SW480 (cell line): ENCODE results near the gene HSPB9.

Source experiments
- DNase-seq: peaks from one replicate; pipeline ENCODE4 v3.0.0-alpha.2; 2016; ENCODE audit warnings: low spot score

Gene HSPB9

DNA sequence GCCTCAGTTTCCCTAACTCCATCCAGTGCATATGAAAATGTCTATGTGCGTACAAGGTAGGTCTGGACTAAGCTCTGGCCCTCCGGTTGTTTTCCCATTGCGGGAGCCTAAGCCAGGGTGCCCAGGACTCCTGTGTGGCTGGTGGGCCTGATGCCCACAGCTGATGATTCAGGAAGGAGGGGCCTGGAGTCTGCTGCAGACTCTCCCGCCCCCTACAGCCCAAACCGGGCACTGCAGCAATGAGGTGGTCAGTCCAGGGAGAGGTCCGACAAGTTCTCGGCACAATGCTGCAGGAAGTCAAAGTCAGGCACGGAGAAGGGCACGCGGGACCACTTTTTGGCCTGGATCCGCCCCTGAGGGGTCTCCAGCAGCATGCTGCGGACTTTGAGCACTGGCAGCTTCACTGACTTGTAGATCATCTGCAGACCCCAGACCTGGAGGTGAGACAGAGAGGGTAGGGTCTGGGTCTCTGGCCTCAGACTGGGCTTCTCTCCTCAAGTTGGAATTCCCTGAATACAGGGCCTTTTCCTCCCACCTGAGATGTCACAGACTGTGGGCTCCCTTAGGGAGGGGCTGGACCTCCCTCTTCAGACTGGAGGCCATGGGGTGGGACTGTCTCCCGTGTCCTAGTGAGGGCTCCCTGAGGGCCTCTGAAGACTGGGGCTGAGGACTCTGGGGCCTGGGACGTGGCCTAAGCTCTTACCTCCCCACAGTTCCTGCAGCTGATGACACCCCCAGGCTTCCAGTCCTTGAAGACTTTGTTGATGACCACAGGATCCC lies 20.9 kb upstream of the HSPB9 start:
- DNase-seq = peak; percentile 58

DNA sequence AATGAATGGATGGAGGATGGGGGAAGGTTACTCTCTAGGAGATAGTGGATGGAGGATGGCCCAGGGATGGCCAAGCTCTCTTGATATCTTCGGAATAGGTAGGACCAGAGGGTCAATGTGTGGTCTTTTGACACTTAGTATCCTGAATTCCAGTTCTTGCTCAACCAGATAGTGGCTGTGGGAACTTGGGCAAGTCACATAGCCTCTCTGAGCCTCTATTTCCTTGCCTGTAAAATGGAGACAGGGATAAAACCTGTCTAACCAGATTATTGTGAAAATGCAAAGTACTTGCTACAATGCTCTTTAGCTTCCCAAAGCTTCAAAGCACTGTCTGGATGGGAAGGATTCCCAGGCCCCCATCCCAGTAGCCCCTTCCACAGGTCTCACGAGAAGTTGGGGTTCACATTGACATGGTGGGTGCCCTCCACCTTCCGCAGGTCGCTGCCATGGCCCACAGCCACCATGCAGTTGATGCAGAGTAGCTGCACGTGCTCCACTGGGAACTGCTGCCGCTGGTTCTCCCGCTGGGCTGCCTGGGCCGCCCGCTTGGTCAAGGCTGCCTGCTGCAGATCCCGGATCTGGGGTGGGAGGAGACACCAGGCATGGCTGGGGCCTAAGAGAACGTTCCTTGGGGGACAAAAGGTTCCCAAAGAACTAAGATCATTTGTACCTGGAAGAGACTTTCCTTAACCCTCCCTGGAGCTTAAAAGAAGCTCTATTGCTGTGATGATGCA lies 19.2 kb upstream of the HSPB9 start:
- DNase-seq = no peak

DNA sequence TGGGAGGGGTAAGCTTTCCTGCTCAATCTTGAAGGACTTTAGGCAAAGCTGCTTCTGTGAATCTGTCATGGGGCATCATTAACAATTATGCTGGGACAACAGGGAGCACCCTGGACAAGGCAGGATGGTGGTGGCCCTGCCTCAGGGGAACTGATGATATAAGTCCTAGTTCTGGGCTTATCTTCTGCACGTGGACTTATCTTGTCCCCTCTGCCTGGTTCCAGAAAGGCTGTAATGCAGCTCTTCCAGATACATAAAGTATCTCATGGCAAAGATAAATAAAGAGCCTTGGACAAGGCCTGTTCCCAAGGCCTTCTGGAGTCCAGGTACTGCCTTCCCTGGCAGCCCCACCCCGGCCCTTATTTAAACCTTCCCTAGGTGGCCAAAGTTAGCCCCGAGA lies 18.3 kb upstream of the HSPB9 start:
- DNase-seq = no peak

DNA sequence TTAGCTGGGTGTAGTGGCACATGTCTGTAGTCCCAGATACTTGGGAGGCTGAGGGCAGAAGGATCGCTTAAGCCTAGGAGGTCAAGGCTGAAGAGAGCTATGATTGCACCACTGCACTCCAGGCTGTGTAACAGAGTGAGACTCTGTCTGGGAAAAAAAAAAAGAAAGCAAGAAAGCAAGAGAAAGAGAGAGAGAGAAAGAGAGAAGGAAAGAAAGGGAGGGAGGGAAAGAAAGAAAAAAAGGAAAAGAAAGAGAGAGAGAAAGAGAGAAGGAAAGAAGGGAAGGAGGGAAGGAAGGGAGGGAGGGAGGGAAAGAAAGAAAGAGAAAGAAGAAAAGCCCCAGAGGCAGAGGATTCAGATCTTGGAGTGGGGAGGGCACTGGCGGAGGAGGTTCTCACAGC lies 16.6 kb upstream of the HSPB9 start:
- DNase-seq = no peak

DNA sequence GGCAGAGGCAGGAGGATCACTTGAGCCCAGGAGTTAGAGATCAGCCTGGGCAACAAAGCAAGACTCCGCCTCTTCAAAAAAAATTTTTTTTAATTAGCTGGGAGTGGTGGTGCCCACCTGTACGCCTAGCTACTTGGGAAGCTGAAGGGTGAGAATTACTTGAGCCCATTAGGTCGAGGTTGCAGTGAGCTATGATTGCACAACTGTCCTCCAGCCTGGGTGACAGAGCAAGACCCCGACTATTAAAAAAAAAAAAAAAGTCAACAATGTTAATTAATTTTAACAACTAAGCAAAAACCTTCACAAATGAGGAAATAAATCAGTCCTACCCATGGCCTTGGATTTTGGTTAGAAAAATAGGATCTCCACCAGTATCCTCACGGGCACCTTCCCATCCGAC lies 15.5 kb upstream of the HSPB9 start:
- no peak for DNase-seq

DNA sequence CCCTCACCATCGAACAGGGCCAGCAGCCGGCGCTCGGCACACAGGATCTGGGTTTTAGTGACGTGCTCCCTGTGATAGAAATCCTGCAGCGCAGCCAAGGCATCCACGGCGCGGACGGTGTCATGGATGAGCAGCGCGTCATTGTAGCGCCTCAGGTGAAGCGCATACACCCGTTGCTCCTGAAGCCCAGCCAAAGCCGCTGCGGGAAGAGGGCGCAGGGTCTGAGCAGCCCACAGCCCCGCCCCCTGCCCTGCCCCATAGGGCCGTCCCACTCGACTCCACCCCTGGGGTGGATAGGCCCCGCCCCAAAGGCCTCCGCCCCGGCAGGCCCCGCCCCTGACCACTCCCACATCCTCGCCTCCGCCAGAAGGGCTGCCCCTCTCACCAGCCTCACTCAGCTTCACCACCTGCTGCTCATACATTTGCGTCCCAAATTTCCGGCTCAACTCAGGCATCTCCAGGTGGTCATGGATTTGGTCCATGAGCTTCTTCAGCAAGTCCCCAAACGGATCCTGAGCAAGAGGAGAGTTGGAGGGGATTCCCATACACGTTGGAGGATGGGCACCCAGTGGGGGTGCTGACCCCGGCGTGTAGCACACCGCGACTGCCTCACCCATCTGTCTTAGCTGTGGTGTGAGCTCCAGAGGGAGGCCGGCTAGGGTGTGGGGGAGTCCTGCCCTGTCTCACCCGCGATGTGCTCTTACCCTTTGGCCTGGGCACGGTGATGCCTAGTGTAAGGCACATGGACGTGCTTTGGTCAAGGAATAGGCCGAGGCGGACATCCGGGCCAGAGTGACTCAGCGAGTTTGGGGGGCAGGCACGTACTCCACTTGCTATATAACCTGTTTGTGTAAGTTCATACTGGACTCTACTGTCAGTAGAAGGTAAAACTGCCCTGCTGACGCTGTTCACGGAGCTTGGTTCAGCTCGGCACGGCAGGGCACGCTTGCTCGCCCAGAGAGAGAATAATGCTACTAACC lies 14.7 kb upstream of the HSPB9 start:
- peak; percentile 89 for DNase-seq

DNA sequence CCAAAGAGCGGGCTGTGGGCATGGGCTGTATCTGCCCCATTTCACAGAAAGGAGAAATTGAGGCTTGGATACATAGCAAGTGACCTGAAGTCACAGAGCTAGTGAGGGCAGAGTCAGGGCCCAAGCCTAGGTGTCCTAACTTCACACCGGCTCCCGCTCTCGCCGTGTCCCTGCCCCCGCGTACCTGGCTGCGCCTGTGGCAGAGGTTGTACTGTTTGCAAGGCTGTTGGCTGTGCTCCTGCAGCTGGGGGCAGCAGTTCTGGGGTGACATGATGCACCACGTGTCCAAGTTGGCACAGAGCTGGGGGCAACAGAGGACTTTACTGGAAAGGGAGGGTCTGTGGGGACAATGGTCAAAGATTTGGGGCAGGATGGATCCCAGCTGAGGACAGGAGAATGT lies 13.5 kb upstream of the HSPB9 start:
- no peak for DNase-seq

DNA sequence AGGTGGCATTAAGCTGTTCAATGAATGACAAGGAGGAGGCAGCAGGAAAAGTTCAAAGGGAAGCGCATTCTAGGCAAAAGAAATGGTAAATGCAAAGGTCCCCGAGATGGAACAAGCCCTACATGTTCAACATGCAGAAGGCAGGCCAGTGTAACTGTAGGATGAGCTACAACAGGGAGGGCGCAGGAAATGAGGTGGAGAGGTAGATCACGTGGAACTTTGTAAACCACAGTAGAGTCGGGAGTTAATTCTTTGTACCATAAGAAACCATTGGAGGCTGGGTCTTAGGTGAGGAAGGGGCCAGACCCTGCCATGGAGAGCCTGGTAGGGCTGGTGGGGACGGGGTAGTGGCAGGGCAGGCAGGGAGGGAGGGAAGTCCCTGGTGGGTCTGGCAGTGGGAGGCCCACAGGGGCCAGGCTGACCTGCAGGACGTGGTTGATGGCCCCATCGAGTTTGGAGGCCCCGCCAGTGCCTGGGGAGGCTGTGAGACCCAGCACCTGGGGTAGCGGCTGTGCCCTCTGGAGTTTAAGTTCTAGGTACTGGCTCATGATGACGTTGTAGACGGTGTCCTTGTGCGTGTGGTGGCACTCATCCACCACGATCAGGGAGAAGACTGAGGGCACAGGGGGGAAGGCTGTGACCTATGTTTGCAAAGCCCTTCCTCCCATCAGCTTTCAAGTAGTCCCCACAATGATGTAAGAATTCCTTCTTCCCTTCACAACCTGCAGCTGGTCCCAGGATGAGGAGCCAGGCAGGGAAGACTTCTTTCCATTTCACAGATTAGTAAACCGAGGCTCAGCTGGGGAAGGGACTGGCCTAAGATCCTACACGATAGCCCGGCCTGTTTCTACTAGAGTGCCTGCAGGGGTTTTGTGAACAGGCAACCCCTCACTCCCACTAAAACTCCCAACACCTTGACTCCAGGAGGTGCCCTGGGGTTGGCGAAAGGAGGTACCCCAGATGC lies 12.0 kb upstream of the HSPB9 start:
- DNase-seq = no peak

DNA sequence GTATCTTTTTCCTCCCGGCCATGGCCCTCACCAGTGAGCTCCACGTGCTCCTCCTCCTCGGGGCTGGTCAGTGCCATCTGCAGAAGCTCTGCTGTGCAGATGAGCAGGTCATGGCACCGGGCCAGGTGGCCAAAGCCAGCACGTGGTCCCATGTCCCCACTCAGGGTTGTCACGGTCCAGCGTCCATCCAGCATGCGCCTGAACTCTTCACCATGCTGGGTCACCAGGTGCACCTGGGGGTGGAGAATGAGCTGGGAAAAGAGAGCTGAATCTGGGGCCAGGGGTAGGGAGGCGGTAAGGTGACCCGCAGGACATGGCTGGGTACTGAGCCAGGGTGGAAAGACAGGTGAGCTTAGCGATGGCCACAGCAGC lies 11.4 kb upstream of the HSPB9 start:
- DNase-seq = no peak

DNA sequence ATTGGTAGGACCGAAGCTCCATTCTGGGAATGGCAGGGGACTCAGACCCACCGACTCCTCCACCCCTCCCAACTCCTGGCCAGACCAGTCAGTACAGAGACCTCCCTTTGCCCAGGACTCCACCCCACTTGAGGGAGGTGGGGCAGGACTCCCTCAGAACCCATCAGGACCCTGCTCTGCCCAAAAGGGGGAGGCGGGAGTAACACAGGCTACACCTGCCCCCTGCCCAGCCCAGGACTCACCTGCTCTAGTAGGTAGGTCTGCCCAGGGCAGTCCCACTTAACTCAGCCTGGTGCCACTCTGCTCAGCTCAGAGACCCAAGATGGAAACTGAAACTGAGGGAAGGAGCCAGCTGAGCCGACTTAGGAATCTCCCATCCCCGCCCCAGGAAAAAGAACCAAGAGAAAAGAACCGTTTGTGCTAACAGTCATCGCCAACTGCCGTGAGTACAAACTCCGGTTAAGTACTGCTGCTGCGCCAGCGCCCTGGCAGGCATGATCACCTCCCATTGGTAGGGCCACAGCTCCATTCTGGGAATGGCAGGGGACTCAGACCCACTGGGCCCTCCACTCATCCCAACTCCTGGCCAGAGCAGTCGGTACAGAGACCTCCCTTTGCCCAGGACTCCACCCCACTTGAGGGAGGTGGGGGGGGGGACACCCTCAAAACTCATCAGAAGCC lies 10.6 kb upstream of the HSPB9 start:
- DNase-seq = no peak

DNA sequence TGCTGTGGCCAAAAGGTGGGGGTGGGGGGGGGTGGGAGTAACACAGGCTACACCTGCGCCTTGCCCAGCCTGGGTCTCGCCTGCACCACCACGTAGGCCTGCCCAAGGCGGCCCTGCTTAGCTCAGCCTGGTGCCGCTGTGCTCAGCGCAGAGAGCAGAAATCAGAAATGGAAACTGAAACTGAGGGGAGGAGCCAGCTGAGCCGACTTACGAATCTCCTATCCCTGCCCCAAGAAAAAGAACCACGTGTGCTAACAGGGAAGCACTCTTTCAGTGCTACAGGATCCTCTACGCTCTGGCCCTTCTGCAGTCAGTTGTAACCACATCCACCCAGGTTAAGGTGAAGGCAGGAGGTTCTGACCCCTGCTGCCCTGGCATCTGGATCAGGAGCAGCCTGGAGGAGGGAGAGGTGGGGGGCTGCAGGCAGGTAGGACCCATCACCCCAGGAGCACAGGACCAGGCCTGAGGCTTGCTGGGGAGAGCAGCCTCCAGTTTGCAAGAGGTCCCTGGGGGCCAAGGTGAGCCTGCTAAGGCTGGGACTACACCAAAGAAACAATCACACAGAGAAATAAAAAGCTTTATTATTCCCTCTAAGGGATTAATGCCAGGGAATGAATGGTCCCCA lies 9.9 kb upstream of the HSPB9 start, which contains the start of gene DHX58:
Gene DHX58, minus strand, starts transcription at position 163 of the 625 bp plus-strand sequence. CDS start 822 bp downstream, outside the sequence.
- peak; percentile 33 for DNase-seq

DNA sequence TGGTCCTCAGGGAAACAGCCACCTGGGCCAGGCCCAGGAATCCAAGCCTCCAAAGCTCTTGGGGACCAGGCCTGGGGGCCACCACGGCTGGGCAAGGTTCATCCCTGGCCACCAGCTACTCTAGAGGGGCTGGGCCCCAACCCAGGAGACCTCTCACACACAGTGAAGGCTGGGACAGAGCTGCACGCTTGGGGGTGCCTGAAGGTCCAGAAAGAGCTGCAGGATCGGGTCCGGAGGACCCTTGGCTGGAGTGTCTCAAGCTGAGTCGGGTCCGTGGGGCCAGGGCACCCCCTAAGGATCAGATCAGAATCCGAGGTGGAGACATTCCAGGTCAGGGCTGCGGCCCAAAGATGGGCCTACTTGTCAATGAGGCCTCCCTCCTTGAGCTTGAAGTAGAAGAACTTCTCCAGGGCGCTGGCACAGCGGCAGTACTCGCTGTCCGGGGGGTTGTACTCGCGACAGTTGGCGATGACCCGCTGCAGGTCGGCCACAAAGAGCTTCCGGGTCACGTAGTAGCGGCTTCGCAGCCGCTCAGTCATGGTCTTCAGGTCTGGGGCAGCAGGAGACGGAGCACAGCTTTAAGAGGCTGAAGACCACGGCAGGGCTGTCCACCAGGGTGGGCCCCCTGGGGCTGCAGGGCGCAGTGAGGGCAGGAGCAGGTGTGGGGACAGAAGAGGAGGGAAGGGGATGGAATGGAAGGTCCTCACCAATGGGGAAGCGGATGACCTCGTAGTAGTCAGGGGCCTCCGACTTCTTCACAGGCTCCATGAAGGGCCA lies 9.1 kb upstream of the HSPB9 start:
- no peak for DNase-seq

DNA sequence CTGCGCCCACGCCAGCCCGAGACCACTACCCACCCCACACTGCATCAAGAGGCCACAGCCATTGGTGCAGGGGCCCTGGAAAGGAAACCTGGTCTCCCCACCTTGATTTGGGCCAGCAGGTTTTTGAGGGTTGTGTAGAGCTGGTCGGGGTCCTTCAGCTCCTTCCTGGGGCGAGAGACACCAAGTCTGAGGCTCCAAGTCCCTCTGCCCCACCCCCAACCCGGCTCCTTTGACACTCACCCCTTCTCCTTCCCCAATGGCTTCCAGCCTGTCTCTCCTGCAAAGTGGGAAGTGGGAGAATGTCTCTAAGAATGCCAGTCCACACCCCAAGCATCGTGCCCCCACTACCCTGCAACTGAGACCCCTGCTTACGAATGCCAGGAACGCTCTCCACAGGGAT lies 8.5 kb upstream of the HSPB9 start:
- no peak for DNase-seq

DNA sequence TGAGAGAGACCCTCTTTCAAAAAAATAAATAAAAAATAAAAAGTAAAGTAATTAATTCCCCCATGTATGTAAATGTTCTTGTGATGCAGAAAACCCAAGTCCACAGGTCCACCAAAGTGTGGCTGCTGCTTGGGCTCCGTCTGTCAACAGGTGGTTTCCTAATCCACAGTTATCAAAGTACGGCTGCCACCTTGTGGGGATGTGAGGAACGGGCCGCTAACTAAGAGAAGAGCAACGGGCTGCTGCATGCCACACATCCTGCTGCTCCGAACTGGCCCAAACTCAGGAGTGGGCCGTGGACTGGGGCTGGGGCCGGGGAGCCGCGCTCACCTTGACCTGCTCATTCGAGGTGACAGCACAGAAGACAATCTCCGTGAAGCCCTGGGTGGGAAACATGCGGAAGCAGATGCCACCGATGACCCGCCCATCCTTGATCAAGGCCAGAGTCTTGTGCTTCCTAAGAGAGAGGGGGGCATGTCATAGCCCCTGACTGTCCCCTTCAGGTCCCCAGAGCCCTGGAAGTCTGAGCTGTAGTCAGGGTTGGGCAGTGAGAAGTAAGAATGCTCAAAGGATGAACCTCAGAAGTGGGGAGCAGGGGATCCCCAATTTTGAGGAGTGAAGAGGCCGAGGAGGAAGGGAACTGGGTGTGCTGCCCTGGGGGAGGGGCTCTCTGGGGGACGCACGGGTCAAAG lies 5.8 kb upstream of the HSPB9 start:
- DNase-seq = peak; percentile 79

DNA sequence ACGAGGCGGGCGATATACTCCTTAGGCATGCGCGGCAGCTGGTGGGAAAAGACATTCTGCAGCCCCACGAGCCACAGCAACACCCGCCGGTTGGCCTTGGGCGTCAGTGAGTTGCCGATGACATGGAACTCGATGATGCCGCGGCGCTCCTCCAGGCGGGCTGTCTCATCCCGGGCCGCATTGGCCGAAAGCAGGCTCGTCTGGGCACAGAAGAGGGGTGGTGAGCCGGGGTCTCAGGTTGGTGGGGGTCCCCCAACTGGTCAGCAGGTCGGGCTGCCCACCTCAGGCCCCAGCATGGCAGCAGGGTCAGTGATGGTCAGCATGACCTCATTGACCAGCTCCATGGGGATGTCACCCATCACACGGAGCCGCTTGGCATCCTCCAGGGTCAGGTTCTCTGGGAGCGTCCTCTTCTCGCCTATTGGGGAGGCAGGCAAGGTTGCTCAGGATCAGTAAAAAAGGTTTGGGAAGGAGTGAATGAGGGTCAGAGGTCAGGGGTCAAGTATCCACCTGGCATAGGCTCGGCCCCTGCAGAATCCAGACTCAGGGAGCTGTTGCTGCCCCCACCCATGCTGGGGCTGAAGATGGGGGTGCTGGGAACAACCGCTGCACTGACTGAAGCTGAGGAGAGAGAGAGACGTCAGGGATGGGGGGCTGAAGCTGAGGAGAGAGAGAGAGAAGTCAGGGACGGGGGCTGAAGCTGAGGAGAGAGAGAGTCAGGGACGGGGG lies 5.0 kb upstream of the HSPB9 start:
- DNase-seq = no peak

DNA sequence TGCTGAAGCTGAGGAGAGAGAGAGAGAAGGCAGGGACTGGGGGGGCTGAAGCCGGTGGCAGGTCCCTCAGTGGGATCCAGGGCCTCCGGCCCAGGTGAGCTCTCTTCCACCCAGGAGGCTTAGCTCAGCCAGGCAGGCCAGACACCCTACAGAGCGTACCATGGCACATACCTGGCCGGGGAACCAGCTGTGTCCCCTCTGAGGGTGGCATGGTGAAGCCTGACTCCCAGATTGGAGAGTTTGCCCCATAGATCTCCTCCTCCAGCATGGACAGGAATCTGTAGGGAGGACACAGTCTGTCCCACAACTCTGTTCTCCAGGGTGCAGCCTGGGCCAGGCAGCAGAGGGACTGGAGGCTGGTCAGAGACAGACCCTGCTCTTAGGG lies 4.5 kb upstream of the HSPB9 start:
- DNase-seq = no peak

DNA sequence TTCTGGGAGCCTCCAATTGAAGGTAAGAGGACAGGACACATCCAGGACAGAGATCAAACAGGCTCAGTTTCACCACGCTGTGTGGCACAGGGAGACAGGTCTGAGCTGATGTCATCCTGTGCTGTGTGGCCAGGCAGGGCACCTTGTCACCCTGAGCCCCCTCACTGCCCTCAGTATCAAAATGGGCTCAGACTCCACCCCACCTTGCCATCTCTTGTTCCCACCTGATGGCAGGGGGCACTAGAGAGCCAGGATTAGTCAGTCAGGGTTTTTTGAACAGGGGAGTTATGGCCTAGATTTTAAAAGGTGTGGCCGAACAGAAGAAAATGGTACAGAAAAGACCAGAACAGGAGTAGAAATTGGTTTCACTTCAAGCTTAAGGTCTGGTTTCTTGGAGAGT lies 4.1 kb upstream of the HSPB9 start:
- DNase-seq = peak; percentile 32

DNA sequence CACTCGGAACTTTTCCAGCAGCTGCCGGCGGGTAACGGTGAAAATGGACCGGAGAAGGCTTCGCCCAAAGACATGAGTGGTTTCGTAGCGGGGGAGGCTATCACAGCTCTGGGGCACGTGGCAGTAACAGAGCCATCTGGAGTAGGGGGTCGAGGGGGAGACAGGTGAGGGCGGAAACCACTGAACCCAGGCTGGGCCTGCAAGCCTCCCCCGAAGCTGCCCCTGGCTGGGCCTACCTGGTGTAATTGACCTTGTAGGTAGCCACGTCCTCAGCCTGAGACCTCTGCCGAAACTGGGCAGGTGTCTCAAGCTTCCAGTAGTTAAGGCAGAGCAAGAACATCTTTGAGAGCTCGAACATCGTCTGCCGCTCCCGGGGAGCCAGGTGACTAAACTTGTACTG lies 3.3 kb upstream of the HSPB9 start:
- DNase-seq = no peak
